ENCODE measurements around the gene POTEH. TPM values are rescaled to one million over a fixed set of nuclear protein-coding genes. Genes with fewer than 3 reads are reported as not detected.
"Not testable (repeated sequence)": the region's sequence is repeated elsewhere in the genome, so short reads cannot be mapped to it uniquely, and the experiment has no call there.

The POTEH gene
- total RNA-seq, 1 experiment from 2014 or later = not detected

DNA sequence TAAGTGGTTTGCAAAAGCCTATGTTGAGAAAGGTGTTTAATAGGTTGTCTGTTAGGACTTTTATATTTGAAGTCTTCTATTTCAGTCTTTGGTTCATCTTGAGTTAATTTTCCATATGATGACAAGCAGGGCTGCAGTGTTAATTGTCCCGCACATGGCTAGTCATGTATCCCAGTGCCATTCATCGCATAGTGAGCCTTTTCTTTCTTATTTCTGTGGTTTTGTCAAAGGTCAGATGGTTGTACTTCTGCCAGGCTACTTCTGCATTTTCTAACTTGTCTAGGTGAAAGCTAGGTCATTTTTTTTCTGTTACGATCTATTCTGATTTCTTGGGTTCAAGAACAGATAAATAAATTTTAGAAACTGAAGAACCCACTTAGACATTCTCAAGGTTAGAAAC lies 5.7 kb upstream of the POTEH start:
- H3K4me1 Mint-ChIP-seq; H4K91ac ChIP-seq (ENCODE audit: insufficient read length, low read depth, low read length); H4K5ac ChIP-seq (ENCODE audit: insufficient read length, low read depth, low read length); H3K23ac ChIP-seq (ENCODE audit: insufficient read length, low read depth, low read length); H2BK15ac ChIP-seq (ENCODE audit: low read depth, low read length); H3K9me3 Mint-ChIP-seq; H3T11ph ChIP-seq (ENCODE audit: low read length); H2AFZ ChIP-seq (ENCODE audit: low read length); H2AK5ac ChIP-seq (ENCODE audit: insufficient read length, low read length); H3K36me3 Mint-ChIP-seq (ENCODE audit: insufficient read depth in 1 of 3, low read depth in 3 of 3); H3K9me3 ChIP-seq (ENCODE audit: control insufficient read depth, low read depth, low read length); H3K79me2 ChIP-seq (ENCODE audit: insufficient read depth, low read length); H4K8ac ChIP-seq (replicated peaks; ENCODE audit: insufficient read length, low read depth, low read length); H3K56ac ChIP-seq (ENCODE audit: insufficient read length, low read depth, low read length); H2BK120ac ChIP-seq (ENCODE audit: low read depth, low read length, poor library complexity, severe bottlenecking); H2BK20ac ChIP-seq (ENCODE audit: low read depth, low read length, poor library complexity, severe bottlenecking); H3K27me3 ChIP-seq (ENCODE audit: insufficient read depth, low read length); H3K18ac ChIP-seq (ENCODE audit: insufficient read length, low read depth, low read length); H3K9ac ChIP-seq (ENCODE audit: extremely low read depth, insufficient read length, low read length); H3K79me1 ChIP-seq (ENCODE audit: insufficient read depth, low read depth, low read length, poor library complexity, severe bottlenecking); DNase-seq; H3K23me2 ChIP-seq (ENCODE audit: insufficient read length, low read depth, low read length, poor library complexity, severe bottlenecking); H3K27ac Mint-ChIP-seq; H3K4me2 ChIP-seq (ENCODE audit: insufficient read depth, insufficient read length, low read length); H2BK5ac ChIP-seq (ENCODE audit: insufficient read length, low read length); H3K27me3 Mint-ChIP-seq (ENCODE audit: low read depth); H2BK12ac ChIP-seq (ENCODE audit: insufficient read length, low read depth, low read length); H3K4ac ChIP-seq (ENCODE audit: low read depth, low read length); H3K14ac ChIP-seq (ENCODE audit: insufficient read depth, low read length); H3K4me1 ChIP-seq (ENCODE audit: insufficient read depth, low read length); H3K27ac ChIP-seq (ENCODE audit: insufficient read length, low read depth, low read length); H3K4me3 Mint-ChIP-seq; H4K20me1 ChIP-seq (ENCODE audit: control insufficient read depth, insufficient read depth, insufficient read length): not testable (repeated sequence)
- WGBS (ENCODE audit: extremely low coverage, insufficient read length, low lambda C conversion rate) = no CpG with 5 or more reads among the region's 3 CpGs

- not testable (repeated sequence) for H3K4me1 Mint-ChIP-seq; H3K56ac ChIP-seq (ENCODE audit: insufficient read length, low read depth, low read length); H3T11ph ChIP-seq (ENCODE audit: low read length); H2BK15ac ChIP-seq (ENCODE audit: low read depth, low read length); H4K5ac ChIP-seq (ENCODE audit: insufficient read length, low read depth, low read length); H3K4me2 ChIP-seq (ENCODE audit: insufficient read depth, insufficient read length, low read length); H3K9ac ChIP-seq (ENCODE audit: extremely low read depth, insufficient read length, low read length); H2BK120ac ChIP-seq (ENCODE audit: low read depth, low read length, poor library complexity, severe bottlenecking); H4K8ac ChIP-seq (replicated peaks; ENCODE audit: insufficient read length, low read depth, low read length); H3K4ac ChIP-seq (ENCODE audit: low read depth, low read length); H4K20me1 ChIP-seq (ENCODE audit: control insufficient read depth, insufficient read depth, insufficient read length); H3K79me2 ChIP-seq (ENCODE audit: insufficient read depth, low read length); H2AFZ ChIP-seq (ENCODE audit: low read length); H2BK12ac ChIP-seq (ENCODE audit: insufficient read length, low read depth, low read length); H2AK5ac ChIP-seq (ENCODE audit: insufficient read length, low read length); H2BK5ac ChIP-seq (ENCODE audit: insufficient read length, low read length); H2BK20ac ChIP-seq (ENCODE audit: low read depth, low read length, poor library complexity, severe bottlenecking); DNase-seq; H3K27ac Mint-ChIP-seq; H3K36me3 Mint-ChIP-seq (ENCODE audit: insufficient read depth in 1 of 3, low read depth in 3 of 3); H3K9me3 Mint-ChIP-seq; H3K4me1 ChIP-seq (ENCODE audit: insufficient read depth, low read length); H3K14ac ChIP-seq (ENCODE audit: insufficient read depth, low read length); H3K27me3 Mint-ChIP-seq (ENCODE audit: low read depth); H3K23ac ChIP-seq (ENCODE audit: insufficient read length, low read depth, low read length); H3K9me3 ChIP-seq (ENCODE audit: control insufficient read depth, low read depth, low read length); H3K4me3 Mint-ChIP-seq; H3K27me3 ChIP-seq (ENCODE audit: insufficient read depth, low read length); H3K18ac ChIP-seq (ENCODE audit: insufficient read length, low read depth, low read length); H3K79me1 ChIP-seq (ENCODE audit: insufficient read depth, low read depth, low read length, poor library complexity, severe bottlenecking); H3K27ac ChIP-seq (ENCODE audit: insufficient read length, low read depth, low read length); H3K23me2 ChIP-seq (ENCODE audit: insufficient read length, low read depth, low read length, poor library complexity, severe bottlenecking); H4K91ac ChIP-seq (ENCODE audit: insufficient read length, low read depth, low read length)
- no CpG with 5 or more reads among the region's 6 CpGs for WGBS (ENCODE audit: extremely low coverage, insufficient read length, low lambda C conversion rate)
These were observed 5.1 kb upstream of the POTEH start for GRCh38 chr22:15684695-15685094.
